ENCODE data around the gene IL2RA.

DNA sequence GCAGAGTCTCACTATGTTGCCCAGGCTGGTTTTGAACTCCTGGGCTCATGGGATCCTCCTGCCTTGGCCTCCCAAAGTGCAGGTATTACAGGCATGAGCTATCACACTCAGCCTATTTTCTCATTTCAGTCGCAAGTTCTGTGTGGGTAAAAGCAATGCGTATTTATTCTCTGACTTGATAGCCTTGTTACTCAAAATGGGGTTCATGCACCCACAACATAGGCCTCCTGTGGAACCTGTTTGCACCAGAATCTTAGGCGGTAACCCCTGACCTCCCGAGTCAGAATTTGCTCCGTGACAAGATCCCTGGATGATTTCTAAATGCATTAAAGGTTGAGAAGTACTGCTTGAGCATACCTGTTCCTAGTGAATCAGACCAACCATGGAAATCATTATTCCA lies 7.3 kb downstream of the IL2RA start:
- TF ChIP-seq, protein P1, sequence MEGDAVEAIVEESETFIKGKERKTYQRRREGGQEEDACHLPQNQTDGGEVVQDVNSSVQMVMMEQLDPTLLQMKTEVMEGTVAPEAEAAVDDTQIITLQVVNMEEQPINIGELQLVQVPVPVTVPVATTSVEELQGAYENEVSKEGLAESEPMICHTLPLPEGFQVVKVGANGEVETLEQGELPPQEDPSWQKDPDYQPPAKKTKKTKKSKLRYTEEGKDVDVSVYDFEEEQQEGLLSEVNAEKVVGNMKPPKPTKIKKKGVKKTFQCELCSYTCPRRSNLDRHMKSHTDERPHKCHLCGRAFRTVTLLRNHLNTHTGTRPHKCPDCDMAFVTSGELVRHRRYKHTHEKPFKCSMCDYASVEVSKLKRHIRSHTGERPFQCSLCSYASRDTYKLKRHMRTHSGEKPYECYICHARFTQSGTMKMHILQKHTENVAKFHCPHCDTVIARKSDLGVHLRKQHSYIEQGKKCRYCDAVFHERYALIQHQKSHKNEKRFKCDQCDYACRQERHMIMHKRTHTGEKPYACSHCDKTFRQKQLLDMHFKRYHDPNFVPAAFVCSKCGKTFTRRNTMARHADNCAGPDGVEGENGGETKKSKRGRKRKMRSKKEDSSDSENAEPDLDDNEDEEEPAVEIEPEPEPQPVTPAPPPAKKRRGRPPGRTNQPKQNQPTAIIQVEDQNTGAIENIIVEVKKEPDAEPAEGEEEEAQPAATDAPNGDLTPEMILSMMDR (IDR thresholded peaks at IDR 0.05 in 2 of 3, conservative IDR thresholded peaks at IDR 0.05 in 1 of 3; ENCODE audit: control insufficient read depth in 2 of 3, extremely low read depth in 1 of 3, insufficient read depth in 1 of 3, low read depth in 3 of 3, low read length in 3 of 3) = no peak
- TF ChIP-seq POLR2A (IDR thresholded peaks at IDR 0.05; ENCODE audit: low read depth, low read length) = no peak
- TF ChIP-seq, protein P2, sequence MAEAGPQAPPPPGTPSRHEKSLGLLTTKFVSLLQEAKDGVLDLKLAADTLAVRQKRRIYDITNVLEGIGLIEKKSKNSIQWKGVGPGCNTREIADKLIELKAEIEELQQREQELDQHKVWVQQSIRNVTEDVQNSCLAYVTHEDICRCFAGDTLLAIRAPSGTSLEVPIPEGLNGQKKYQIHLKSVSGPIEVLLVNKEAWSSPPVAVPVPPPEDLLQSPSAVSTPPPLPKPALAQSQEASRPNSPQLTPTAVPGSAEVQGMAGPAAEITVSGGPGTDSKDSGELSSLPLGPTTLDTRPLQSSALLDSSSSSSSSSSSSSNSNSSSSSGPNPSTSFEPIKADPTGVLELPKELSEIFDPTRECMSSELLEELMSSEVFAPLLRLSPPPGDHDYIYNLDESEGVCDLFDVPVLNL (IDR thresholded peaks at IDR 0.05; ENCODE audit: low read depth, low read length) = no peak
- TF ChIP-seq POLR2AphosphoS5 (IDR thresholded peaks at IDR 0.05; ENCODE audit: low read length) = no peak
- TF ChIP-seq CBFB (IDR thresholded peaks at IDR 0.05; ENCODE audit: low read depth) = no peak
- TF ChIP-seq, protein P3, sequence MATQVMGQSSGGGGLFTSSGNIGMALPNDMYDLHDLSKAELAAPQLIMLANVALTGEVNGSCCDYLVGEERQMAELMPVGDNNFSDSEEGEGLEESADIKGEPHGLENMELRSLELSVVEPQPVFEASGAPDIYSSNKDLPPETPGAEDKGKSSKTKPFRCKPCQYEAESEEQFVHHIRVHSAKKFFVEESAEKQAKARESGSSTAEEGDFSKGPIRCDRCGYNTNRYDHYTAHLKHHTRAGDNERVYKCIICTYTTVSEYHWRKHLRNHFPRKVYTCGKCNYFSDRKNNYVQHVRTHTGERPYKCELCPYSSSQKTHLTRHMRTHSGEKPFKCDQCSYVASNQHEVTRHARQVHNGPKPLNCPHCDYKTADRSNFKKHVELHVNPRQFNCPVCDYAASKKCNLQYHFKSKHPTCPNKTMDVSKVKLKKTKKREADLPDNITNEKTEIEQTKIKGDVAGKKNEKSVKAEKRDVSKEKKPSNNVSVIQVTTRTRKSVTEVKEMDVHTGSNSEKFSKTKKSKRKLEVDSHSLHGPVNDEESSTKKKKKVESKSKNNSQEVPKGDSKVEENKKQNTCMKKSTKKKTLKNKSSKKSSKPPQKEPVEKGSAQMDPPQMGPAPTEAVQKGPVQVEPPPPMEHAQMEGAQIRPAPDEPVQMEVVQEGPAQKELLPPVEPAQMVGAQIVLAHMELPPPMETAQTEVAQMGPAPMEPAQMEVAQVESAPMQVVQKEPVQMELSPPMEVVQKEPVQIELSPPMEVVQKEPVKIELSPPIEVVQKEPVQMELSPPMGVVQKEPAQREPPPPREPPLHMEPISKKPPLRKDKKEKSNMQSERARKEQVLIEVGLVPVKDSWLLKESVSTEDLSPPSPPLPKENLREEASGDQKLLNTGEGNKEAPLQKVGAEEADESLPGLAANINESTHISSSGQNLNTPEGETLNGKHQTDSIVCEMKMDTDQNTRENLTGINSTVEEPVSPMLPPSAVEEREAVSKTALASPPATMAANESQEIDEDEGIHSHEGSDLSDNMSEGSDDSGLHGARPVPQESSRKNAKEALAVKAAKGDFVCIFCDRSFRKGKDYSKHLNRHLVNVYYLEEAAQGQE (IDR thresholded peaks at IDR 0.05; ENCODE audit: low read depth, low read length) = no peak
- TF ChIP-seq, protein P4, sequence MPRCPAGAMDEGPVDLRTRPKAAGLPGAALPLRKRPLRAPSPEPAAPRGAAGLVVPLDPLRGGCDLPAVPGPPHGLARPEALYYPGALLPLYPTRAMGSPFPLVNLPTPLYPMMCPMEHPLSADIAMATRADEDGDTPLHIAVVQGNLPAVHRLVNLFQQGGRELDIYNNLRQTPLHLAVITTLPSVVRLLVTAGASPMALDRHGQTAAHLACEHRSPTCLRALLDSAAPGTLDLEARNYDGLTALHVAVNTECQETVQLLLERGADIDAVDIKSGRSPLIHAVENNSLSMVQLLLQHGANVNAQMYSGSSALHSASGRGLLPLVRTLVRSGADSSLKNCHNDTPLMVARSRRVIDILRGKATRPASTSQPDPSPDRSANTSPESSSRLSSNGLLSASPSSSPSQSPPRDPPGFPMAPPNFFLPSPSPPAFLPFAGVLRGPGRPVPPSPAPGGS (IDR thresholded peaks at IDR 0.05; ENCODE audit: borderline replicate concordance, insufficient read depth, low read depth, low read length, poor library complexity, severe bottlenecking) = no peak
- TF ChIP-seq, protein P5, sequence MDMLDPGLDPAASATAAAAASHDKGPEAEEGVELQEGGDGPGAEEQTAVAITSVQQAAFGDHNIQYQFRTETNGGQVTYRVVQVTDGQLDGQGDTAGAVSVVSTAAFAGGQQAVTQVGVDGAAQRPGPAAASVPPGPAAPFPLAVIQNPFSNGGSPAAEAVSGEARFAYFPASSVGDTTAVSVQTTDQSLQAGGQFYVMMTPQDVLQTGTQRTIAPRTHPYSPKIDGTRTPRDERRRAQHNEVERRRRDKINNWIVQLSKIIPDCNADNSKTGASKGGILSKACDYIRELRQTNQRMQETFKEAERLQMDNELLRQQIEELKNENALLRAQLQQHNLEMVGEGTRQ (IDR thresholded peaks at IDR 0.05; ENCODE audit: borderline replicate concordance, low read depth, low read length) = no peak
- no peak for TF ChIP-seq JUND (IDR thresholded peaks at IDR 0.05; ENCODE audit: low read depth, low read length)
- TF ChIP-seq, protein P6, sequence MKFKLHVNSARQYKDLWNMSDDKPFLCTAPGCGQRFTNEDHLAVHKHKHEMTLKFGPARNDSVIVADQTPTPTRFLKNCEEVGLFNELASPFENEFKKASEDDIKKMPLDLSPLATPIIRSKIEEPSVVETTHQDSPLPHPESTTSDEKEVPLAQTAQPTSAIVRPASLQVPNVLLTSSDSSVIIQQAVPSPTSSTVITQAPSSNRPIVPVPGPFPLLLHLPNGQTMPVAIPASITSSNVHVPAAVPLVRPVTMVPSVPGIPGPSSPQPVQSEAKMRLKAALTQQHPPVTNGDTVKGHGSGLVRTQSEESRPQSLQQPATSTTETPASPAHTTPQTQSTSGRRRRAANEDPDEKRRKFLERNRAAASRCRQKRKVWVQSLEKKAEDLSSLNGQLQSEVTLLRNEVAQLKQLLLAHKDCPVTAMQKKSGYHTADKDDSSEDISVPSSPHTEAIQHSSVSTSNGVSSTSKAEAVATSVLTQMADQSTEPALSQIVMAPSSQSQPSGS (IDR thresholded peaks at IDR 0.05; ENCODE audit: low read length) = no peak
- TF ChIP-seq EZH2 (IDR thresholded peaks at IDR 0.05; ENCODE audit: borderline replicate concordance, control insufficient read depth, low read depth, low read length) = no peak
- no peak for TF ChIP-seq CHD2 (IDR thresholded peaks at IDR 0.05; ENCODE audit: borderline replicate concordance, low read depth, low read length)
